HG02763 (cell line): ENCODE results near the gene VIM.

Experiments used
- ATAC-seq: cut with Tn5 transposase; IDR thresholded peaks from one replicate; pipeline ENCODE4 v1.9.1; 2021; ENCODE audit warnings: mild to moderate bottlenecking, moderate library complexity; ENCODE audit not compliant: unreplicated experiment

The VIM gene

GRCh38 chr10:17228091-17229015 is at the start of gene VIM:
Gene VIM, plus strand, starts transcription at chr10:17228241. Its CDS starts 1,182 bp downstream, at chr10:17229423.
- ATAC-seq: peak; percentile 33

GRCh38 chr10:17179002-17179401 is 49.0 kb upstream of the VIM start:
- ATAC-seq: no peak

- ATAC-seq: no peak
Measured at GRCh38 chr10:17181110-17181509, 46.9 kb upstream of the VIM start.

- no peak for ATAC-seq
Measured at GRCh38 chr10:17181751-17182150, 46.3 kb upstream of the VIM start.

- ATAC-seq: no peak
Measured at GRCh38 chr10:17183110-17183509, 44.9 kb upstream of the VIM start.

GRCh38 chr10:17185873-17186272 is 42.2 kb upstream of the VIM start:
- ATAC-seq: no peak

GRCh38 chr10:17188644-17189172 is 39.3 kb upstream of the VIM start:
- ATAC-seq: no peak

- no peak for ATAC-seq
Measured at GRCh38 chr10:17190602-17191001, 37.4 kb upstream of the VIM start.

- no peak for ATAC-seq
Measured at GRCh38 chr10:17195083-17195482, 33.0 kb upstream of the VIM start.

GRCh38 chr10:17196045-17196444 is 32.0 kb upstream of the VIM start:
- ATAC-seq: no peak

GRCh38 chr10:17196573-17196972 is 31.5 kb upstream of the VIM start:
- no peak for ATAC-seq

- no peak for ATAC-seq
Measured at GRCh38 chr10:17199351-17199804, 28.7 kb upstream of the VIM start.

- ATAC-seq: no peak
Measured at GRCh38 chr10:17200001-17200911, 27.8 kb upstream of the VIM start.

- ATAC-seq: peak; percentile 96
Measured at GRCh38 chr10:17200912-17201793, 26.9 kb upstream of the VIM start, which contains the start of gene TRDMT1. Gene TRDMT1, minus strand, starts transcription at chr10:17201672. Its CDS starts 38 bp downstream, at chr10:17201634.

- no peak for ATAC-seq
Measured at GRCh38 chr10:17201794-17202116, 26.3 kb upstream of the VIM start.

- no peak for ATAC-seq
Measured at GRCh38 chr10:17202506-17202905, 25.5 kb upstream of the VIM start.

GRCh38 chr10:17202999-17203398 is 25.0 kb upstream of the VIM start:
- ATAC-seq: no peak

GRCh38 chr10:17203416-17203815 is 24.6 kb upstream of the VIM start:
- ATAC-seq: no peak

- peak; percentile 34 for ATAC-seq
Measured at GRCh38 chr10:17206210-17206709, 21.8 kb upstream of the VIM start.

- ATAC-seq: no peak
Measured at GRCh38 chr10:17208476-17208875, 19.6 kb upstream of the VIM start.
